Measurements from ENCODE around the gene HFE. TPM values are rescaled to one million over a fixed set of nuclear protein-coding genes. Genes with fewer than 3 reads are reported as not detected.
A peak's percentile ranks its signal among the peaks of the same experiment; 100 is the strongest.
"Not testable (repeated sequence)": the region's sequence is repeated elsewhere in the genome, so short reads cannot be mapped to it uniquely, and the experiment has no call there.

The HFE gene, protein sequence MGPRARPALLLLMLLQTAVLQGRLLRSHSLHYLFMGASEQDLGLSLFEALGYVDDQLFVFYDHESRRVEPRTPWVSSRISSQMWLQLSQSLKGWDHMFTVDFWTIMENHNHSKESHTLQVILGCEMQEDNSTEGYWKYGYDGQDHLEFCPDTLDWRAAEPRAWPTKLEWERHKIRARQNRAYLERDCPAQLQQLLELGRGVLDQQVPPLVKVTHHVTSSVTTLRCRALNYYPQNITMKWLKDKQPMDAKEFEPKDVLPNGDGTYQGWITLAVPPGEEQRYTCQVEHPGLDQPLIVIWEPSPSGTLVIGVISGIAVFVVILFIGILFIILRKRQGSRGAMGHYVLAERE
- polyA plus RNA-seq (2013, experiment 1 of 2) = 1.3 TPM
- 0.96 TPM for polyA plus RNA-seq (2013, experiment 2 of 2)

DNA sequence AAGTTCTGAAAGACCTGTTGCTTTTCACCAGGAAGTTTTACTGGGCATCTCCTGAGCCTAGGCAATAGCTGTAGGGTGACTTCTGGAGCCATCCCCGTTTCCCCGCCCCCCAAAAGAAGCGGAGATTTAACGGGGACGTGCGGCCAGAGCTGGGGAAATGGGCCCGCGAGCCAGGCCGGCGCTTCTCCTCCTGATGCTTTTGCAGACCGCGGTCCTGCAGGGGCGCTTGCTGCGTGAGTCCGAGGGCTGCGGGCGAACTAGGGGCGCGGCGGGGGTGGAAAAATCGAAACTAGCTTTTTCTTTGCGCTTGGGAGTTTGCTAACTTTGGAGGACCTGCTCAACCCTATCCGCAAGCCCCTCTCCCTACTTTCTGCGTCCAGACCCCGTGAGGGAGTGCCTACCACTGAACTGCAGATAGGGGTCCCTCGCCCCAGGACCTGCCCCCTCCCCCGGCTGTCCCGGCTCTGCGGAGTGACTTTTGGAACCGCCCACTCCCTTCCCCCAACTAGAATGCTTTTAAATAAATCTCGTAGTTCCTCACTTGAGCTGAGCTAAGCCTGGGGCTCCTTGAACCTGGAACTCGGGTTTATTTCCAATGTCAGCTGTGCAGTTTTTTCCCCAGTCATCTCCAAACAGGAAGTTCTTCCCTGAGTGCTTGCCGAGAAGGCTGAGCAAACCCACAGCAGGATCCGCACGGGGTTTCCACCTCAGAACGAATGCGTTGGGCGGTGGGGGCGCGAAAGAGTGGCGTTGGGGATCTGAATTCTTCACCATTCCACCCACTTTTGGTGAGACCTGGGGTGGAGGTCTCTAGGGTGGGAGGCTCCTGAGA, at the start of gene HFE:
TSS of gene HFE (plus strand) at position 146 of the 832 bp plus-strand sequence. CDS start at position 158, 12 bp downstream.
- H3K27ac ChIP-seq (ENCODE audit: low read depth, low read length, severe bottlenecking) = peak within 1 kb of the TSS; percentile 51
- 5 to 9% methylated on average over 19 to 28 of the region's 41 CpGs for WGBS, 2 experiments (ENCODE audit: insufficient coverage in 2 of 2)
- H3K4me3 ChIP-seq (ENCODE audit: extremely low read depth, insufficient read depth, low read length, poor library complexity, severe bottlenecking) = peak within 1 kb of the TSS; percentile 38

DNA sequence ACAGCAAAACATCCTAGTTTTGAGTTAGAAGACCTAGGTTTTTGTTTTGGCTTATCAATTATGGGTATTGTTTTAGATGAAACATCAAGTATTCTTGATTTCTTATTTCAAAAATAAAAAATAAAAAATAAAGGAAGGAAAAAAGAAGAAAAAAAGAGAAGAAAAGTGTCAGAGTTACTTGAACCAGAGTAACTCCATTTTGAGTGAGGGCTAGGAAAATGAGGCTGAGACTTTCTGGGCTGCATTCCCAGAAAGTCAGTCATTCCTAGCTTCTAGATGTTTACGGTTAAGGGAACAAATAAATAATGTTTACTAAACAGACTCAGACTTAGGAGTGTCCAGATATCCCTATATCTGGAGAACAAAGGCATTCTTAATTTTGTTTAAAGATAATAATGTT, 45.3 kb upstream of the HFE start:
- no peaks in the 10 kb centered on the region for H3K4me1 ChIP-seq (ENCODE audit: control insufficient read depth, insufficient read depth, low read length, poor library complexity, severe bottlenecking)
- H3K4me3 ChIP-seq (ENCODE audit: extremely low read depth, insufficient read depth, low read length, poor library complexity, severe bottlenecking) = no peak overlapping the region
- WGBS, 2 experiments (ENCODE audit: insufficient coverage in 2 of 2) = no CpG with 5 or more reads among the region's 1 CpG
- H3K9me3 ChIP-seq (ENCODE audit: control insufficient read depth, low read length) = peaks cover 3% of the 10 kb centered on the region
- no peaks in the 10 kb centered on the region for H3K36me3 ChIP-seq (ENCODE audit: control insufficient read depth, insufficient read depth, low read length)
- H3K27ac ChIP-seq (ENCODE audit: low read depth, low read length, severe bottlenecking) = no peak overlapping the region

More for the DNA sequence above, at the start of gene HFE:
- Histone ChIP-seq H3K4me1 (ENCODE audit: control insufficient read depth, insufficient read depth, low read length, poor library complexity, severe bottlenecking) (no peaks in the 10 kb centered on the region), H3K36me3 (ENCODE audit: control insufficient read depth, insufficient read depth, low read length) (no peaks in the 10 kb centered on the region), H3K9me3 (ENCODE audit: control insufficient read depth, low read length) (no peaks in the 10 kb centered on the region)

DNA sequence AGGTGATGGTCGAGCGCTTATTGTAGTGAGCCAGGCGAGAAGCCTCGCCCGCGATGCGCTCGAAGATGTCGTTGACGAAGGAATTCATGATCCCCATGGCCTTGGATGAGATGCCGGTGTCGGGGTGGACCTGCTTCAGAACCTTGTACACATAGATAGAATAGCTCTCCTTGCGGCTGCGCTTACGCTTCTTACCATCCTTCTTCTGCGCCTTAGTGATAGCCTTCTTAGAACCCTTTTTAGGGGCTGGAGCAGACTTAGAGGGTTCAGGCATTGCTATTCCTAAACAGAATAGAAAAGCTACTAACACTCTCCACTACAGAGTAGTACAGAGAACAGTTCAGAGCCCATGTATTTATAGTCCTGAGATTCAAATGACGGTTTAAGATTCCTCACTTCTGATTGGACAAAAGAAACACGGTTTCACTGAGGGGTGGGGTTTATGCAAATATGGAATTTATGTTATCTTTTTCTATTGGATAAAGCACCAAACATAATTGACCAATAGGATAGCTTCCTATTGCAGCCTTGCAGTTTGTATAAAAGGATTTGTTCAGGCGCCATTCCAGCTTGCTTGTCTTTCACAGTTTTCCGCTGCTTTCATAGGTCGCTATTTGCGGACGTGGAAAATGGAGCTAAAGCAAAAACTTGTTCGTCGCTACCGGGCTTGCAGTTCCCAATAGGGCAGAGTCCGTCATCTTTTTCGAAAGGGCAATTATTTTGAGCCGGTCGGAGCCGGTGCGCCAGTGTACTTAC, 43.7 kb upstream of the HFE start:
- 94 to 99% methylated on average over 26 to 27 of the region's 32 CpGs for WGBS, 2 experiments (ENCODE audit: insufficient coverage in 2 of 2)
- H3K4me3 ChIP-seq (ENCODE audit: extremely low read depth, insufficient read depth, low read length, poor library complexity, severe bottlenecking) = no peak overlapping the region
- no peaks in the 10 kb centered on the region for H3K36me3 ChIP-seq (ENCODE audit: control insufficient read depth, insufficient read depth, low read length)
- peaks cover 3% of the 10 kb centered on the region for H3K9me3 ChIP-seq (ENCODE audit: control insufficient read depth, low read length)
- no peaks in the 10 kb centered on the region for H3K4me1 ChIP-seq (ENCODE audit: control insufficient read depth, insufficient read depth, low read length, poor library complexity, severe bottlenecking)
- no peak overlapping the region for H3K27ac ChIP-seq (ENCODE audit: low read depth, low read length, severe bottlenecking)

DNA sequence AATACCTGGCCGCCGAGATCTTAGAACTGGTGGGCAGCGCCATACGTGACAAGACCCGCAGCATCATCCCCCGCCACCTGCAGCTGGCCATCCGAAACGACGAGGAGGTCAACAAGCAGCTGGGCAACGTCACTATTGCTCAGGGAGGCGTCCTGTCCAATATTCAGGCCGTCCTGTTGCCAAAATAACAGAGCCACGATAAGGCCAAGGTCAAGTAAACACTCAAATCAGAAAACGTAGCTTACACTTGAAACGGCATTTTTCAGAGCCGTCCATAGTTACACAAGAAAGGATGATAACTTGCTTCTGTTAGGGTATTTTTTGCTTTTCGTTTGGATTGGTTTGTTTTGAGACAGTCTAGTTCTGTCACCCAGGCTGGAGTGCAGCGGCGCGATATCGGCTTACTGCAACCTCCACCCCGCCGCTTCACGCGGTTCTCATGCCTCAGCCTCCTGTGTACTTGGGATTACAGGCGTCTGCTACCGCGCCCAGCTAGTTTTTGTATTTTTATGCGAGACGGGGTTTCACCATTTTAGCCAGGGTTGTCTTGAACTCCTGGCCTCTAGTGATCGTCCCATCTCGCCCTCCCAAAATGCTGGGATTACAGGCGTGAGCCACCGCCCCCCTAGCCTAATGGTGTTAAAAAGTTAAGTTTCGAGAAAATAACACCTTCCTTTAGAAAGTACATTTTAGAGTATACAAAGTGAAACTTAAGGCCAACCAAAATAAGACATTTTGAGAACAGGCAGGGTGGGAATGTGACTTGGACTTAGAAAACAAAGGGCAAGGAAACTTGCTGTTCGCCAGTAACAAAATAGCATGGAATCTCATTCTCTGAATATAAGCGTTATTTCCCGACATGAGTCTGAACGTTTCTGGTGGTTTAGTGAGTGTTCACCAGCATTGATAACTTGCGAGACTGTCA, 42.8 kb upstream of the HFE start:
- no peak overlapping the region for H3K4me3 ChIP-seq (ENCODE audit: extremely low read depth, insufficient read depth, low read length, poor library complexity, severe bottlenecking)
- 95% methylated on average over 33 to 39 of the region's 40 CpGs for WGBS, 2 experiments (ENCODE audit: insufficient coverage in 2 of 2)

DNA sequence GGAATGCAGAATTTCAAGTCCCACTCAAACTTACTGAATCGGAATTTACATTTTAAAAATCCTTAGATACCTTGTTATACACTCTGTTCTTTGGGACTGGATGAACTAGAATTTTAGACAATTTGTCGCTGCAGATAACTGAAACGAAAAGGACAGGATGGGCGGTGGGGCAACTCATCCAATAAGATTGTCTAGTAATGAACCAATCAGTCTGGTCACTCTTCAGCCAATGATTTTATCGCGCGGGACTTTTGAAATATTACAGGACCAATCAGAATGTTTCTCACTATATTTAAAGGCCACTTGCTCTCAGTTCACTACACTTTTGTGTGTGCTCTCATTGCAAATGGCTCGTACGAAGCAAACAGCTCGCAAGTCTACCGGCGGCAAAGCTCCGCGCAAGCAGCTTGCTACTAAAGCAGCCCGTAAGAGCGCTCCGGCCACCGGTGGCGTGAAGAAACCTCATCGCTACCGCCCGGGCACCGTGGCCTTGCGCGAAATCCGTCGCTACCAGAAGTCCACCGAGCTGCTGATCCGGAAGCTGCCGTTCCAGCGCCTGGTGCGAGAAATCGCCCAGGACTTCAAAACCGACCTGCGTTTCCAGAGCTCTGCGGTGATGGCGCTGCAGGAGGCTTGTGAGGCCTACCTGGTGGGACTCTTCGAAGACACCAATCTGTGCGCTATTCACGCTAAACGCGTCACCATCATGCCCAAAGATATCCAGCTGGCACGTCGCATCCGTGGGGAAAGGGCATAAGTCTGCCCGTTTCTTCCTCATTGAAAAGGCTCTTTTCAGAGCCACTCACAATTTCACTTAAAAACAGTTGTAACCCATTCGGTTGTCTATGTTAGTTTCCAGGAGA, 41.9 kb upstream of the HFE start:
- Histone ChIP-seq H3K4me1 (ENCODE audit: control insufficient read depth, insufficient read depth, low read length, poor library complexity, severe bottlenecking) (no peaks in the 10 kb centered on the region), H3K4me3 (ENCODE audit: extremely low read depth, insufficient read depth, low read length, poor library complexity, severe bottlenecking) (no peak overlapping the region), H3K9me3 (ENCODE audit: control insufficient read depth, low read length) (peaks cover 3% of the 10 kb centered on the region), H3K27ac (ENCODE audit: low read depth, low read length, severe bottlenecking) (no peak overlapping the region), H3K36me3 (ENCODE audit: control insufficient read depth, insufficient read depth, low read length) (no peaks in the 10 kb centered on the region)
- WGBS, 2 experiments (ENCODE audit: insufficient coverage in 2 of 2) = 95% methylated on average over 45 of the region's 47 CpGs

More for the DNA sequence above, 42.8 kb upstream of the HFE start:
- Histone ChIP-seq H3K9me3 (ENCODE audit: control insufficient read depth, low read length) (peaks cover 3% of the 10 kb centered on the region), H3K36me3 (ENCODE audit: control insufficient read depth, insufficient read depth, low read length) (no peaks in the 10 kb centered on the region), H3K27ac (ENCODE audit: low read depth, low read length, severe bottlenecking) (no peak overlapping the region), H3K4me1 (ENCODE audit: control insufficient read depth, insufficient read depth, low read length, poor library complexity, severe bottlenecking) (no peaks in the 10 kb centered on the region)

DNA sequence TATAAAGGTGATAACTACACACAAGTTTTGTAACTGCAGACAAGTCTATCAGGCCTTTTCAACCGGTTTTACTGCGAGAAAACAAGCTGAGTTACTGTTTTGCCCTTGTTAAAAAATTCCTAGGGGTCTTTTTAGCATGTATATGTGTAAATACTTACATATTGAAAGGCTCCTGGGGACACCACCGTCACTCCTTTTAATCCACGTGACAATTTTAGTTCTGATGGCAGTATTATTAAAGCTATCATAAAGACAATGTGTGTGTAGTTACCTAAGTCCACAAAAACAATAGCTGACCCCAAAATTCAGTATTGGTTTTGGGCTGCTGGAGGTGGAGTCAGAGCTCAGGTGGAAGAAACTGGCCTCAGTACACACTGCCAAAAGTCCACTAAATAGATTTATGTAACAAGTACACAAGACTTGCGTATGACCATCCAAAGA, 41.3 kb upstream of the HFE start:
- H3K36me3 ChIP-seq (ENCODE audit: control insufficient read depth, insufficient read depth, low read length) = no peaks in the 10 kb centered on the region
- no peaks in the 10 kb centered on the region for H3K4me1 ChIP-seq (ENCODE audit: control insufficient read depth, insufficient read depth, low read length, poor library complexity, severe bottlenecking)
- peaks cover 3% of the 10 kb centered on the region for H3K9me3 ChIP-seq (ENCODE audit: control insufficient read depth, low read length)
- WGBS, 2 experiments (ENCODE audit: insufficient coverage in 2 of 2) = 90% methylated on average over 2 of the region's 5 CpGs; no CpG with 5 or more reads in 1 of the 2 experiments
- no peak overlapping the region for H3K27ac ChIP-seq (ENCODE audit: low read depth, low read length, severe bottlenecking)
- H3K4me3 ChIP-seq (ENCODE audit: extremely low read depth, insufficient read depth, low read length, poor library complexity, severe bottlenecking) = no peak overlapping the region

DNA sequence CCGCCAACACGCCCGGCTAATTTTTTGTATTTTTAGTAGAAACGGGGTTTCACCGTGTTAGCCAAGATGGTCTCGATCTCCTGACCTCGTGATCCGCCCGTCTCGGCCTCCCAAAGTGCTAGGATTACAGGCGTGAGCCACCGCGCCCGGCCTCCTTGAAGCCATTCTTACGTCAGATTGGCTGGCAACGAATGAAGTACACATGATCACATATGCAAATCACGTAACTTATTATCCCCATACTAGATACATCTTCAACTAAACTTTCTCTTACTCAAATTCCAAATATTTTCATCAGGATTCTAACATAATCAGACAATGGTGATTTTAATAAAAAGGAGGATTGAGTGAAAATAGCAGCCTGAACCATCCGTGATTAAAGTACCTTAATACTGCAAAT, 39.9 kb upstream of the HFE start:
- H3K4me1 ChIP-seq (ENCODE audit: control insufficient read depth, insufficient read depth, low read length, poor library complexity, severe bottlenecking); H3K4me3 ChIP-seq (ENCODE audit: extremely low read depth, insufficient read depth, low read length, poor library complexity, severe bottlenecking); H3K9me3 ChIP-seq (ENCODE audit: control insufficient read depth, low read length); H3K27ac ChIP-seq (ENCODE audit: low read depth, low read length, severe bottlenecking); H3K36me3 ChIP-seq (ENCODE audit: control insufficient read depth, insufficient read depth, low read length): not testable (repeated sequence)
- 94 to 96% methylated on average over 10 to 13 of the region's 18 CpGs for WGBS, 2 experiments (ENCODE audit: insufficient coverage in 2 of 2)

DNA sequence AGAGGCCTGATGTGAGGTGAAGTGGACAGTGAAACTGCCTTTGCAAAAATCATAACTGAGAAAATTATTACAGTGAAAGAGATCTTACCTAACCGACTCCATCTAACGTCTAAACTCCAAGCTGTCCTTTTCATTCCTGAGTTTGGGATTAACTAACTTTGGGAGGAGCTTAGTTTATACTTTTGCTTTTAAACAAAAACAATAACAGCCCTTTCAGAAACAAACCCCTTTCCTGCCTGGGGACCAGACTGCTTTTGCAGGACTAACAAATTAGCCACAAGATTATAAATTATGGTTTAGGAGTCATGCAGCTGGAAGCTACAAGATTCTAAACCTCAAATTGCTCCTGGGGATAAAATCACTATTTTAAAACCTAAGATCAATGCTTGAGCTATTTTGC, 38.6 kb upstream of the HFE start:
- Histone ChIP-seq H3K27ac (ENCODE audit: low read depth, low read length, severe bottlenecking) (no peak overlapping the region), H3K4me1 (ENCODE audit: control insufficient read depth, insufficient read depth, low read length, poor library complexity, severe bottlenecking) (no peaks in the 10 kb centered on the region)
- no CpG with 5 or more reads among the region's 2 CpGs for WGBS, 2 experiments (ENCODE audit: insufficient coverage in 2 of 2)

DNA sequence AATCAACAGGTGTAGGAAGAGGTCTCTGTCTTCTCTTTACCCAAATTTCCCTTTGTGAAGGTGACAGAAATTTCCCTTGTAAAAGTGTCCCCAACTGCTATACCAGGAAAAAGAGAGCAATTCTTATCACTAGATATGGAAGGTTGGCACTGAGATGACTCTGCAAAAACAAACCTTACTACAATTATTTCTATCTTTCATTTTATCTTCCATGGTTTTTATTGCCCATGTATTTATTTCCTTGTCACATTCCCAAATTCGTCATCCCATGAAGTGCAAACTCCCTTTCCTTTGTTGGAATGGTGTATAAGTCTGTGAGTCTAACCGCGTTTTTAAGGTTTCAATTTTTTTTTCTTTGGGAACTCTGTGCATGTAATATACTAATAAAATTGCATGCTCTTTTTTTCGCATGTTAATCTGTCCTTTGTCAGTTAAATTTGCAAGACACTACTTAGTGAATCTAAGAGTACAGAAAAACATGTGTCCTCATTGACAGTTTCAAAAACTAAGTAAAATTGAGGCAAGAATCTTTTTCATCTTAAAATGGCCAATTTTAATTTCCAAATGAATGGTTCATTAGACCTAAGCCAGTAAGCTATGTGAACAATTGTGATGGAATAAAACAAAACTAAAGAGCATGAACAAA, 35.4 kb upstream of the HFE start:
- Histone ChIP-seq H3K9me3 (ENCODE audit: control insufficient read depth, low read length) (no peaks in the 10 kb centered on the region), H3K36me3 (ENCODE audit: control insufficient read depth, insufficient read depth, low read length) (no peaks in the 10 kb centered on the region), H3K4me3 (ENCODE audit: extremely low read depth, insufficient read depth, low read length, poor library complexity, severe bottlenecking) (no peak overlapping the region), H3K27ac (ENCODE audit: low read depth, low read length, severe bottlenecking) (no peak overlapping the region), H3K4me1 (ENCODE audit: control insufficient read depth, insufficient read depth, low read length, poor library complexity, severe bottlenecking) (no peaks in the 10 kb centered on the region)
- WGBS, 2 experiments (ENCODE audit: insufficient coverage in 2 of 2) = 93% methylated on average over 2 of the region's 4 CpGs; no CpG with 5 or more reads in 1 of the 2 experiments

More for the DNA sequence above, 38.6 kb upstream of the HFE start:
- Histone ChIP-seq H3K9me3 (ENCODE audit: control insufficient read depth, low read length) (peaks cover 3% of the 10 kb centered on the region), H3K4me3 (ENCODE audit: extremely low read depth, insufficient read depth, low read length, poor library complexity, severe bottlenecking) (no peak overlapping the region), H3K36me3 (ENCODE audit: control insufficient read depth, insufficient read depth, low read length) (no peaks in the 10 kb centered on the region)

Data from mesodermal cell (in vitro differentiated cells).